HepG2 (cell line): ENCODE measurements around the gene CCRL2. TPM values are rescaled to one million over a fixed set of nuclear protein-coding genes. Genes with fewer than 3 reads are reported as not detected.

ENCODE experiments used
- ATAC-seq: fragments of 200-7000 bp; cut with Tn5 transposase; 3 replicates; pipeline ENCODE4 v1.9.1; 2020; ENCODE audit warnings: mild to moderate bottlenecking, moderate library complexity
- BruUV-seq: library from RNA; stranded (reverse); fragments of 400-500 nt; replicated peaks from 2 replicates; lab custom pipeline; 2021; lab: Mats Ljungman, UMichigan
- CTCF ChIA-PET: fragments of 300-600 bp; formaldehyde crosslinking; extraction: SDS; loops from one replicate; lab custom pipeline; 2021; ENCODE audit warnings: low total read pairs, inconsistent platforms, low intra/inter-chr PET ratio; lab: Yijun Ruan, JAX
- POLR2A ChIA-PET: fragments of 350-600 bp; sonication (Branson Sonifier 250); formaldehyde crosslinking; loops from one replicate; lab custom pipeline; 2020; ENCODE audit warnings: antibody characterized with exemption, inconsistent platforms; lab: Yijun Ruan, JAX
- DNase-seq: peaks from one replicate; pipeline ENCODE4 v3.0.0-alpha.2; 2015; ENCODE audit warnings: low spot score
- FAIRE-seq: peaks from 3 replicates; lab custom pipeline; 2011; peaks lifted over from hg19 to GRCh38; lab: Jason Lieb, UNC
- H2AFZ ChIP-seq: one replicate; pipeline ENCODE4 v1.6.1; 2011; ENCODE audit warnings: low read length, inconsistent platforms
- H3K27ac ChIP-seq: fragments of 300-600 bp; 3 replicates; pipeline ENCODE4 v1.8.0; 2011; ENCODE audit warnings: mixed run types, mild to moderate bottlenecking, mixed read lengths, low read length, inconsistent platforms; ENCODE audit not compliant: insufficient read depth; ENCODE audit errors: extremely low read length
- H3K27me3 ChIP-seq, 2 experiments: fragments of 200-600 bp in 1 of 2; 2 replicates in 1 of 2; 3 replicates in 1 of 2; pipeline versions ENCODE4 v1.6.0 to v1.8.0; 2011; ENCODE audit warnings: low read length in 2 of 2, mild to moderate bottlenecking in 2 of 2, moderate library complexity in 2 of 2, inconsistent platforms in 1 of 2; ENCODE audit not compliant: insufficient read depth in 2 of 2, control insufficient read depth in 1 of 2
- H3K36me3 ChIP-seq, 2 experiments: fragments of 200-600 bp in 1 of 2; replicated peaks in 1 of 2; 2 replicates in 1 of 2; 3 replicates in 1 of 2; pipeline versions ENCODE4 v1.5.1 to v1.8.0; 2011; ENCODE audit warnings: low read length in 2 of 2, inconsistent platforms in 1 of 2; ENCODE audit not compliant: insufficient read depth in 2 of 2, control insufficient read depth in 1 of 2
- H3K4me1 ChIP-seq: 2 replicates; pipeline ENCODE4 v1.5.1; 2012; ENCODE audit warnings: low read length, inconsistent platforms; ENCODE audit not compliant: insufficient read depth
- H3K4me2 ChIP-seq: 2 replicates; pipeline ENCODE4 v1.6.0; 2011; ENCODE audit warnings: low read depth, low read length, inconsistent platforms
- H3K4me3 ChIP-seq, 3 experiments: fragments of 200-600 bp in 1 of 3; sonication (generic), shearing (Covaris generic) in 1 of 3; replicated peaks in 1 of 3; 2 replicates each; pipeline ENCODE4 v1.5.1; 2011 to 2016; ENCODE audit warnings: low read length in 3 of 3, inconsistent platforms in 2 of 3, low read depth in 2 of 3, mild to moderate bottlenecking in 2 of 3, control low read depth in 1 of 3, mixed read lengths in 1 of 3; ENCODE audit not compliant: insufficient read depth in 1 of 3
- H3K79me2 ChIP-seq: one replicate; pipeline ENCODE4 v1.6.1; 2011; ENCODE audit warnings: low read length, inconsistent platforms; ENCODE audit not compliant: insufficient read depth
- H3K9ac ChIP-seq: 2 replicates; pipeline ENCODE4 v1.6.0; 2011; ENCODE audit warnings: mild to moderate bottlenecking, low read depth, low read length, inconsistent platforms; ENCODE audit not compliant: insufficient read depth
- H3K9me3 ChIP-seq: 2 replicates; pipeline ENCODE4 v1.5.1; 2012; ENCODE audit warnings: mild to moderate bottlenecking, low read length
- H4K20me1 ChIP-seq: 2 replicates; pipeline ENCODE4 v1.6.0; 2011; ENCODE audit warnings: inconsistent platforms, mild to moderate bottlenecking, low read length, moderate library complexity; ENCODE audit not compliant: insufficient read depth
- DNMT1 ChIP-seq: sonication (generic); formaldehyde crosslinking; IDR thresholded peaks from 2 replicates; pipeline ENCODE4 v1.5.1; 2020; ENCODE audit warnings: mild to moderate bottlenecking, missing genetic modification reagents
- FOXO1 ChIP-seq: sonication (generic); formaldehyde crosslinking; IDR thresholded peaks from 2 replicates; pipeline ENCODE4 v1.4.0; 2020; ENCODE audit warnings: missing genetic modification reagents
- MAZ ChIP-seq, 2 experiments: sonication (generic) in 1 of 2; formaldehyde crosslinking in 1 of 2; IDR thresholded peaks; 2 replicates each; pipeline versions ENCODE4 v1.5.0 to v1.6.1; 2012 to 2020; ENCODE audit warnings: low read depth in 2 of 2, mild to moderate bottlenecking in 2 of 2, borderline replicate concordance in 1 of 2, improper control_type of control experiment in 1 of 2, low read length in 1 of 2, missing genetic modification reagents in 1 of 2, moderate library complexity in 1 of 2
- ONECUT2 ChIP-seq: sonication (generic); formaldehyde crosslinking; IDR thresholded peaks from 2 replicates; pipeline ENCODE4 v1.4.0; 2020; ENCODE audit warnings: missing genetic modification reagents
- PPARG ChIP-seq: conservative IDR thresholded peaks from 2 replicates; pipeline ENCODE4 v1.6.1; 2016; ENCODE audit warnings: missing biosample characterization, missing genetic modification reagents
- RCOR2 ChIP-seq: IDR thresholded peaks from 2 replicates; pipeline ENCODE4 v1.6.1; 2016; ENCODE audit warnings: missing biosample characterization, missing genetic modification reagents
- SAP130 ChIP-seq: IDR thresholded peaks from 2 replicates; pipeline ENCODE4 v1.6.1; 2016; ENCODE audit warnings: low read depth
- STAT5B ChIP-seq: sonication (generic); formaldehyde crosslinking; IDR thresholded peaks from 2 replicates; pipeline ENCODE4 v1.4.0; 2020; ENCODE audit warnings: missing genetic modification reagents
- YY1 ChIP-seq: IDR thresholded peaks from 2 replicates; pipeline ENCODE4 v1.6.1; 2011; ENCODE audit warnings: low read length, low read depth, moderate library complexity, mild to moderate bottlenecking; ENCODE audit not compliant: insufficient read depth, insufficient replicate concordance
- ZNF672 ChIP-seq: sonication (generic); formaldehyde crosslinking; IDR thresholded peaks from 2 replicates; pipeline ENCODE4 v1.8.1; 2022; ENCODE audit warnings: missing genetic modification reagents
- ZNF773 ChIP-seq: sonication (generic); formaldehyde crosslinking; IDR thresholded peaks from 2 replicates; pipeline ENCODE4 v1.4.0; 2020; ENCODE audit warnings: missing genetic modification reagents, borderline replicate concordance
- ZNF790 ChIP-seq: sonication (generic); formaldehyde crosslinking; IDR thresholded peaks from 2 replicates; pipeline ENCODE4 v1.8.0; 2022; ENCODE audit warnings: missing genetic modification reagents, mild to moderate bottlenecking, borderline replicate concordance
- WGBS: methylation state at CpG from one replicate; pipeline ENCODE4 v1.1.6; 2017; ENCODE audit warnings: low lambda C conversion rate; 5-methylcytosine and 5-hydroxymethylcytosine counted together
- in situ Hi-C: cut with HindIII; loops from 2 replicates; pipeline ENCODE4 v1.10.0; 2017; ENCODE audit warnings: low pct_unique_long_range_greater_than_20kb; ENCODE audit not compliant: extremely low pct_ligation_motif_present
- intact Hi-C: fragments of 100-400 bp; cut with micrococcal nuclease; formaldehyde crosslinking; loops from one replicate; pipeline ENCODE4 v1.10.0; 2022; ENCODE audit not compliant: unreplicated experiment
- polyA plus RNA-seq, 8 experiments: library from polyadenylated mRNA; depleted of rRNA in 3 of 8; stranded (reverse) in 7 of 8; unstranded in 1 of 8; fragments of >200 nt; fragmentation: Illumina TruSeq in 4 of 8; extraction: Trizol in 4 of 8; gene quantifications; 2 replicates each; pipeline versions ENCODE4 v1.2.1 to v1.2.3, GENCODE V29; 2011 to 2016; ENCODE audit warnings: low read depth in 4 of 8, missing spikeins in 1 of 8, mixed read lengths in 1 of 8; ENCODE audit not compliant: insufficient read depth in 1 of 8
- total RNA-seq, 5 experiments: library from RNA; depleted of rRNA; stranded (reverse); fragments of >200 nt; fragmentation: Illumina TruSeq; extraction: Trizol; gene quantifications; 2 replicates each; pipeline ENCODE4 v1.2.3, GENCODE V29; 2016; ENCODE audit warnings: low read depth in 1 of 5
- TF ChIP-seq, protein P1 (sequence below): sonication (generic); formaldehyde crosslinking; IDR thresholded peaks from 2 replicates; pipeline ENCODE4 v1.4.0; 2020; ENCODE audit warnings: missing genetic modification reagents
- TF ChIP-seq, protein P2 (sequence below): sonication (generic); formaldehyde crosslinking; IDR thresholded peaks from 2 replicates; pipeline ENCODE4 v1.4.0; 2020; ENCODE audit warnings: mild to moderate bottlenecking, missing genetic modification reagents

The CCRL2 gene
- total and polyA plus RNA-seq, 2 of the 13 experiments (the other 11 are each of a cell fraction or from before 2014, with no cell fraction given): not detected

DNA sequence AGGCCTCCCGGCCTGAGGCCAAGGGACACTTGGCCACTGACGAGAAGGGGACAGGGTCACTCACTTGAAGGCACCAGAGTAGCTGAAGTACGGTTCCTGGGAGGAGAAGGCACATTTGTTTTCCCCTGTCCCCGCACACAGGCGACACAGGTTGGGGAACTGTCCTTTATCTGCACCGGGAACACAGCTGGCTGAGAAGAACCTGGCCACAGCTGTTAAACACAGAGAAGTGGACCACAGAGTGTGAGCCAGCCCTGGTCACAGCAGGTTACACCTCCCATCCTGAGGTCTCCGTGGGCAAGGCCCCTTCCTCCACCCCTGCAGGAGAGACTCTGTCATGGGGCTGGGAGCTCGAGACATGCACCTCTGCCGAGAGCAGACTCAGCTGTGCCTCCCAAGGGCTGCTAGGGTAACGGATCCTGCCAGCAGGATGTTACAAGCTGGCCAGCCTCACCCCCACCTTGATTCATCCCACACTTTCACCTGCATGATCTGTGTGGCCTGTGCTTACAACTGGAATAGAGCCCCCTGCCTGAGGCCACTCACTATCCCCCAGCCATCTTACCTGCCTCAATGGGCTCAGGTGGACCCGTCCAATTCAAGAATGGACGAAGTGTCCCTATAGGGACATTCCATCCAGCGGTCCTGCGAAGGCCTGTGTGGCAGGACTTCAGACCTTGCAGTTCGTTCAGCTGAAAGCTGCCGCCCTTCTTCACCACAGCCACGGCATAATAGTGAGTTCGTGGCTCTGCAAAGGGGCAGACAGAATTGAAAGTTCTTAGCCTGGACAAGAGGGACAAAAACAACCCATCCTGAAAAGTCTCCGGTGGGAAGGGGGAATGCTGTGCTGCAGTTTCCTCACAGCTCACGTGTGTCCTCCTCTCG is 48.4 kb downstream of the CCRL2 start:
- no peak overlapping the region for H2AFZ ChIP-seq
- H3K4me2 ChIP-seq: no peak overlapping the region
- H3K79me2 ChIP-seq: no peaks in the 10 kb centered on the region
- FAIRE-seq (no peak), DNase-seq (no peak)
- no peak overlapping the region for H3K4me3 ChIP-seq
- POLR2A ChIA-PET: no interaction called here
- no peak overlapping the region for H3K27ac ChIP-seq
- intact Hi-C loops: no loop called here
- CTCF ChIA-PET: no interaction called here
- H3K36me3 ChIP-seq: no peaks in the 10 kb centered on the region
- peaks cover 3 to 19% of the 10 kb centered on the region in 2 experiments; a peak in 3 of 5 replicates for H3K27me3 ChIP-seq
- TF ChIP-seq, protein P1, sequence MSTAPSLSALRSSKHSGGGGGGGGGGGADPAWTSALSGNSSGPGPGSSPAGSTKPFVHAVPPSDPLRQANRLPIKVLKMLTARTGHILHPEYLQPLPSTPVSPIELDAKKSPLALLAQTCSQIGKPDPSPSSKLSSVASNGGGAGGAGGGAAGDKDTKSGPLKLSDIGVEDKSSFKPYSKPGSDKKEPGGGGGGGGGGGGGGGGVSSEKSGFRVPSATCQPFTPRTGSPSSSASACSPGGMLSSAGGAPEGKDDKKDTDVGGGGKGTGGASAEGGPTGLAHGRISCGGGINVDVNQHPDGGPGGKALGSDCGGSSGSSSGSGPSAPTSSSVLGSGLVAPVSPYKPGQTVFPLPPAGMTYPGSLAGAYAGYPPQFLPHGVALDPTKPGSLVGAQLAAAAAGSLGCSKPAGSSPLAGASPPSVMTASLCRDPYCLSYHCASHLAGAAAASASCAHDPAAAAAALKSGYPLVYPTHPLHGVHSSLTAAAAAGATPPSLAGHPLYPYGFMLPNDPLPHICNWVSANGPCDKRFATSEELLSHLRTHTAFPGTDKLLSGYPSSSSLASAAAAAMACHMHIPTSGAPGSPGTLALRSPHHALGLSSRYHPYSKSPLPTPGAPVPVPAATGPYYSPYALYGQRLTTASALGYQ (CRISPR knock-in tag): no peak
- TF ChIP-seq ZNF790 (CRISPR knock-in tag) (no peak), DNMT1 (CRISPR knock-in tag) (no peak), PPARG (no peak), RCOR2 (CRISPR knock-in tag) (no peak), YY1 (no peak), SAP130 (no peak), MAZ (IDR thresholded peaks at IDR 0.05; ENCODE audit: borderline replicate concordance, low read depth, low read length) (no peak), MAZ (CRISPR knock-in tag; IDR thresholded peaks at IDR 0.05; ENCODE audit: low read depth) (no peak), FOXO1 (CRISPR knock-in tag) (no peak), ONECUT2 (CRISPR knock-in tag) (no peak), ZNF773 (no peak), STAT5B (CRISPR knock-in tag) (no peak), ZNF672 (CRISPR knock-in tag) (no peak)
- TF ChIP-seq, protein P2, sequence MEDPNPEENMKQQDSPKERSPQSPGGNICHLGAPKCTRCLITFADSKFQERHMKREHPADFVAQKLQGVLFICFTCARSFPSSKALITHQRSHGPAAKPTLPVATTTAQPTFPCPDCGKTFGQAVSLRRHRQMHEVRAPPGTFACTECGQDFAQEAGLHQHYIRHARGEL (CRISPR knock-in tag): no peak
- TF ChIP-seq, all 625 proteins: peak for 0
- no peaks in the 10 kb centered on the region for H4K20me1 ChIP-seq
- H3K9ac ChIP-seq: no peak overlapping the region
- 0 out of 2 replicates have a peak, but pooled peaks cover 1% of the 10 kb centered on the region for H3K9me3 ChIP-seq
- peak; percentile 50 for ATAC-seq
- in situ Hi-C loops: no loop called here
- no peaks in the 10 kb centered on the region for H3K4me1 ChIP-seq
- 24% methylated on average over 15 of the region's 21 CpGs for WGBS
- BruUV-seq: no TSS peak
